HepG2 (cell line): ENCODE results near the gene ANKS4B. TPM values are rescaled to one million over a fixed set of nuclear protein-coding genes. Genes with fewer than 3 reads are reported as not detected.
A peak's percentile ranks its signal among the peaks of the same experiment; 100 is the strongest.

Source experiments
- BATF2 ChIP-seq: sonication (generic); formaldehyde crosslinking; IDR thresholded peaks from 2 replicates; pipeline ENCODE4 v1.8.0; 2022; ENCODE audit warnings: mild to moderate bottlenecking, missing genetic modification reagents, moderate library complexity
- JUND ChIP-seq: sonication (generic); formaldehyde crosslinking; IDR thresholded peaks from 2 replicates; pipeline ENCODE4 v1.8.0; 2022; ENCODE audit warnings: mild to moderate bottlenecking, missing genetic modification reagents
- KAT7 ChIP-seq: IDR thresholded peaks from 2 replicates; pipeline ENCODE4 v1.6.1; 2018; ENCODE audit warnings: borderline replicate concordance, missing compliant biosample characterization
- KAT8 ChIP-seq: IDR thresholded peaks from 2 replicates; pipeline ENCODE4 v1.6.1; 2016; ENCODE audit warnings: missing genetic modification reagents, missing compliant biosample characterization
- KLF9 ChIP-seq: IDR thresholded peaks from 2 replicates; pipeline ENCODE4 v1.6.1; 2016; ENCODE audit warnings: low read depth
- MIXL1 ChIP-seq: IDR thresholded peaks from 2 replicates; pipeline ENCODE4 v1.6.1; 2016
- RBAK ChIP-seq: sonication (generic); formaldehyde crosslinking; IDR thresholded peaks from 2 replicates; pipeline ENCODE4 v1.5.1; 2020; ENCODE audit warnings: mild to moderate bottlenecking, missing genetic modification reagents
- RERE ChIP-seq: IDR thresholded peaks from 2 replicates; pipeline ENCODE4 v1.6.1; 2016; ENCODE audit warnings: low read depth, missing genetic modification reagents, missing compliant biosample characterization
- SIN3A ChIP-seq: IDR thresholded peaks from 2 replicates; pipeline ENCODE4 v1.6.1; 2011; ENCODE audit warnings: low read depth, mild to moderate bottlenecking, control low read depth, low read length, borderline replicate concordance
- ZNF24 ChIP-seq: fragments of 450-650 bp; IDR thresholded peaks from 2 replicates; pipeline ENCODE4 v1.6.1; 2017; ENCODE audit warnings: antibody characterized with exemption, mild to moderate bottlenecking
- ZNF34 ChIP-seq: sonication (generic); formaldehyde crosslinking; IDR thresholded peaks from 2 replicates; pipeline ENCODE4 v1.4.0; 2020; ENCODE audit warnings: mild to moderate bottlenecking, missing genetic modification reagents, borderline replicate concordance
- ZNF687 ChIP-seq: sonication (generic); formaldehyde crosslinking; IDR thresholded peaks from 2 replicates; pipeline ENCODE4 v1.5.1; 2020; ENCODE audit warnings: mild to moderate bottlenecking, missing genetic modification reagents, moderate library complexity
- ZNF749 ChIP-seq: sonication (generic); formaldehyde crosslinking; IDR thresholded peaks from 2 replicates; pipeline ENCODE4 v1.8.0; 2022; ENCODE audit warnings: mild to moderate bottlenecking, missing genetic modification reagents, moderate library complexity, borderline replicate concordance
- ZSCAN22 ChIP-seq: sonication (generic); formaldehyde crosslinking; IDR thresholded peaks from 2 replicates; pipeline ENCODE4 v1.4.0; 2020; ENCODE audit warnings: mild to moderate bottlenecking, missing genetic modification reagents
- polyA plus RNA-seq, 8 experiments: library from polyadenylated mRNA; depleted of rRNA in 3 of 8; stranded (reverse) in 7 of 8; unstranded in 1 of 8; fragments of >200 nt; fragmentation: Illumina TruSeq in 4 of 8; extraction: Trizol in 4 of 8; gene quantifications; 2 replicates each; pipeline versions ENCODE4 v1.2.1 to v1.2.3, GENCODE V29; 2011 to 2016; ENCODE audit warnings: low read depth in 4 of 8, missing spikeins in 1 of 8, mixed read lengths in 1 of 8; ENCODE audit not compliant: insufficient read depth in 1 of 8
- total RNA-seq, 5 experiments: library from RNA; depleted of rRNA; stranded (reverse); fragments of >200 nt; fragmentation: Illumina TruSeq; extraction: Trizol; gene quantifications; 2 replicates each; pipeline ENCODE4 v1.2.3, GENCODE V29; 2016; ENCODE audit warnings: low read depth in 1 of 5
- TF ChIP-seq, protein P1 (sequence below): sonication (generic); formaldehyde crosslinking; IDR thresholded peaks from 2 replicates; pipeline ENCODE4 v1.9.0; 2021; ENCODE audit warnings: missing genetic modification reagents, mild to moderate bottlenecking, borderline replicate concordance
- TF ChIP-seq, protein P2 (sequence below): sonication (generic); formaldehyde crosslinking; IDR thresholded peaks from 2 replicates; pipeline ENCODE4 v1.4.0; 2020; ENCODE audit warnings: mild to moderate bottlenecking, missing genetic modification reagents
- TF ChIP-seq, protein P3 (sequence below): IDR thresholded peaks from 2 replicates; pipeline ENCODE4 v1.6.1; 2016; ENCODE audit warnings: missing biosample characterization, missing genetic modification reagents, low read depth

Gene ANKS4B
- total and polyA plus RNA-seq, 2 of the 13 experiments (the other 11 are each of a cell fraction or from before 2014, with no cell fraction given): 6.5 to 30.0 TPM

DNA sequence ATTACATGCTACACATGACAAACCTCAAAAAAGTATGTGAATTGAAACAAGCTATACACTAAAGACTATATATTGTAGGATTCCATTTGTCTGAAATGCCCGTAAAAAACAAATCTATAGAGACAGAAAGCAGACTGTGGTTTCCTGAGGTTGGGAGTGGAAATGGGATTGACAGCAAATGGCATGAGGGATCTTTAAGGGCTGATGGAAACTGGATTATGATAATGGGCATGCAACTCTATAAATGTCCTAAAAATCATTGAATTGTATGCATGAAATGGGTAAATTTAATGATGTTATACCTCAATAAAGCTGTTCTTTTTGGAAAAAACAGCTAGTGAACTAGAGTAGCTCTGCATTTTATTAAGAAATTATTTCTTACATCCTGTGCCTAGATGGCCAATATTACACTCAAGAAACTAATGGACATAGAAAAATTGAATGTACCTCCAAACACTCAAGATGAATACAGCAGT lies 416 bp upstream of the ANKS4B start (continued):
- no peak for TF ChIP-seq RERE (CRISPR knock-in tag)
- TF ChIP-seq, protein P1, sequence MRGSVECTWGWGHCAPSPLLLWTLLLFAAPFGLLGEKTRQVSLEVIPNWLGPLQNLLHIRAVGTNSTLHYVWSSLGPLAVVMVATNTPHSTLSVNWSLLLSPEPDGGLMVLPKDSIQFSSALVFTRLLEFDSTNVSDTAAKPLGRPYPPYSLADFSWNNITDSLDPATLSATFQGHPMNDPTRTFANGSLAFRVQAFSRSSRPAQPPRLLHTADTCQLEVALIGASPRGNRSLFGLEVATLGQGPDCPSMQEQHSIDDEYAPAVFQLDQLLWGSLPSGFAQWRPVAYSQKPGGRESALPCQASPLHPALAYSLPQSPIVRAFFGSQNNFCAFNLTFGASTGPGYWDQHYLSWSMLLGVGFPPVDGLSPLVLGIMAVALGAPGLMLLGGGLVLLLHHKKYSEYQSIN (CRISPR knock-in tag): no peak
- TF ChIP-seq ZNF24: no peak
- TF ChIP-seq ZNF687 (CRISPR knock-in tag): no peak
- TF ChIP-seq KLF9: no peak
- 0 out of 2 replicates have a peak, but pooled peaks have one; percentile 50 for TF ChIP-seq ZSCAN22 (CRISPR knock-in tag)
- no peak for TF ChIP-seq ZNF749 (CRISPR knock-in tag)
- no peak for TF ChIP-seq JUND
- 0 out of 2 replicates have a peak, but pooled peaks have one; percentile 40 for TF ChIP-seq BATF2 (CRISPR knock-in tag)
- peak; percentile 36; the same call in 1 of the 2 replicates for TF ChIP-seq ZNF34 (CRISPR knock-in tag)
- TF ChIP-seq MIXL1: no peak
- no peak for TF ChIP-seq SIN3A
- no peak for TF ChIP-seq RBAK (CRISPR knock-in tag)
- TF ChIP-seq, protein P2, sequence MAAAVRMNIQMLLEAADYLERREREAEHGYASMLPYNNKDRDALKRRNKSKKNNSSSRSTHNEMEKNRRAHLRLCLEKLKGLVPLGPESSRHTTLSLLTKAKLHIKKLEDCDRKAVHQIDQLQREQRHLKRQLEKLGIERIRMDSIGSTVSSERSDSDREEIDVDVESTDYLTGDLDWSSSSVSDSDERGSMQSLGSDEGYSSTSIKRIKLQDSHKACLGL: no peak
- TF ChIP-seq, protein P3, sequence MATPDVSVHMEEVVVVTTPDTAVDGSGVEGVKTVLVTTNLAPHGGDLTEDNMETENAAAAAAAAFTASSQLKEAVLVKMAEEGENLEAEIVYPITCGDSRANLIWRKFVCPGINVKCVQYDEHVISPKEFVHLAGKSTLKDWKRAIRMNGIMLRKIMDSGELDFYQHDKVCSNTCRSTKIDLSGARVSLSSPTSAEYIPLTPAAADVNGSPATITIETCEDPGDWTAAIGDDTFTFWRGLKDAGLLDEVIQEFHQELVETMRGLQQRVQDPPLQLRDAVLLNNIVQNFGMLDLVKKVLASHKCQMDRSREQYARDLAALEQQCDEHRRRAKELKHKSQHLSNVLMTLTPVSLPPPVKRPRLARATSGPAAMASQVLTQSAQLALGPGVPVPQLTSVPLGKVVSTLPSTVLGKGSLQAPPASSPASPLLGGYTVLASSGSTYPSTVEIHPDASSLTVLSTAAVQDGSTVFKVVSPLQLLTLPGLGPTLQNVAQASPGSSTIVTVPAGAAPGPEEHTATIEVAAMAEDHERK (CRISPR knock-in tag): 0 out of 2 replicates have a peak, but pooled peaks have one; percentile 16
- no peak for TF ChIP-seq KAT7 (CRISPR knock-in tag)
- TF ChIP-seq KAT8 (CRISPR knock-in tag): no peak
